Keratinocyte (primary cell): ENCODE data around the gene CAMKMT. TPM values are rescaled to one million over a fixed set of nuclear protein-coding genes. Genes with fewer than 3 reads are reported as not detected.

ENCODE experiments used
- DNase-seq: peaks from one replicate; pipeline ENCODE4 v3.0.0-alpha.2; 2011; ENCODE audit warnings: low read depth, missing footprints, low spot score
- FAIRE-seq: peaks from 2 replicates; lab custom pipeline; 2011; peaks lifted over from hg19 to GRCh38; lab: Jason Lieb, UNC
- H2AFZ ChIP-seq: 2 replicates; pipeline ENCODE4 v1.6.0; 2012; ENCODE audit warnings: low read length, control low read depth, inconsistent platforms; ENCODE audit not compliant: control insufficient read depth
- H3K27ac ChIP-seq: 2 replicates; pipeline ENCODE4 v1.5.1; 2011; ENCODE audit warnings: low read length; ENCODE audit not compliant: control insufficient read depth, insufficient read depth
- H3K27me3 ChIP-seq: 3 replicates; pipeline ENCODE4 v1.6.0; 2011; ENCODE audit warnings: low read length; ENCODE audit not compliant: control insufficient read depth, insufficient read depth; ENCODE audit errors: extremely low read depth
- H3K36me3 ChIP-seq, 2 experiments: 2 replicates in 1 of 2; 3 replicates in 1 of 2; pipeline ENCODE4 v1.5.1; 2011; ENCODE audit warnings: low read length in 2 of 2, mild to moderate bottlenecking in 1 of 2; ENCODE audit not compliant: control insufficient read depth in 2 of 2, insufficient read depth in 2 of 2; ENCODE audit errors: extremely low read depth in 1 of 2
- H3K4me1 ChIP-seq: 3 replicates; pipeline ENCODE4 v1.5.1; 2011; ENCODE audit warnings: low read length; ENCODE audit not compliant: control insufficient read depth, insufficient read depth; ENCODE audit errors: extremely low read depth
- H3K4me2 ChIP-seq: 3 replicates; pipeline ENCODE4 v1.6.0; 2011; ENCODE audit warnings: low read depth, low read length; ENCODE audit not compliant: control insufficient read depth, insufficient read depth; ENCODE audit errors: extremely low read depth
- H3K4me3 ChIP-seq, 3 experiments: fragments of 200-600 bp in 1 of 3; sonication (generic) in 1 of 3; 2 replicates in 2 of 3; 3 replicates in 1 of 3; pipeline ENCODE4 v1.5.1; 2011 to 2016; ENCODE audit warnings: low read length in 3 of 3, mild to moderate bottlenecking in 3 of 3, control low read depth in 2 of 3, inconsistent platforms in 1 of 3, low read depth in 1 of 3, mixed read lengths in 1 of 3, mixed run types in 1 of 3, moderate library complexity in 1 of 3; ENCODE audit not compliant: control insufficient read depth in 2 of 3, insufficient read depth in 2 of 3; ENCODE audit errors: extremely low read depth in 1 of 3
- H3K79me2 ChIP-seq: 2 replicates; pipeline ENCODE4 v1.6.0; 2012; ENCODE audit warnings: low read length; ENCODE audit not compliant: control insufficient read depth, insufficient read depth
- H3K9ac ChIP-seq: 3 replicates; pipeline ENCODE4 v1.6.0; 2011; ENCODE audit warnings: low read length; ENCODE audit not compliant: control insufficient read depth, insufficient read depth; ENCODE audit errors: extremely low read depth
- H3K9me1 ChIP-seq: 3 replicates; pipeline ENCODE4 v1.6.0; 2011; ENCODE audit warnings: low read length; ENCODE audit not compliant: control insufficient read depth, insufficient read depth; ENCODE audit errors: extremely low read depth
- H3K9me3 ChIP-seq: 2 replicates; pipeline ENCODE4 v1.5.1; 2012; ENCODE audit warnings: low read depth, low read length; ENCODE audit not compliant: control insufficient read depth
- H4K20me1 ChIP-seq: 3 replicates; pipeline ENCODE4 v1.6.0; 2011; ENCODE audit warnings: low read length; ENCODE audit not compliant: control insufficient read depth, insufficient read depth; ENCODE audit errors: extremely low read depth
- EZH2 ChIP-seq: IDR thresholded peaks from one replicate; pipeline ENCODE4 v1.6.1; 2012; ENCODE audit warnings: inconsistent platforms, mild to moderate bottlenecking, low read length, moderate library complexity
- dilution Hi-C: fragments of 300-500 bp; cut with MboI; formaldehyde crosslinking; loops from one replicate; pipeline ENCODE4 v1.7.0; 2020; ENCODE audit warnings: low sequenced_read_pairs; ENCODE audit not compliant: extremely low pct_ligation_motif_present
- polyA plus RNA-seq, 5 experiments: library from polyadenylated mRNA; depleted of rRNA in 3 of 5; stranded (reverse) in 3 of 5; stranded (forward) in 1 of 5; unstranded in 1 of 5; fragments of >200 nt; gene quantifications; 1 replicate in 1 of 5; 2 replicates in 3 of 5; 3 replicates in 1 of 5; pipeline versions ENCODE4 v1.2.1 to v1.2.3, GENCODE V29; 2011 to 2012; ENCODE audit warnings: missing spikeins in 2 of 5, low read depth in 1 of 5, low replicate concordance in 1 of 5
- TF ChIP-seq, protein P1 (sequence below), 3 experiments: IDR thresholded peaks in 1 of 3; conservative IDR thresholded peaks in 1 of 3; optimal IDR thresholded peaks in 1 of 3; 2 replicates in 2 of 3; 3 replicates in 1 of 3; pipeline versions ENCODE3 to v1.5.1; 2011; ENCODE audit warnings: low read length in 3 of 3, mild to moderate bottlenecking in 3 of 3, moderate library complexity in 2 of 3, control low read depth in 1 of 3, inconsistent platforms in 1 of 3; ENCODE audit not compliant: insufficient read depth in 2 of 3; ENCODE audit errors: extremely low read depth in 1 of 3

CAMKMT gene
- polyA plus RNA-seq, 1 donor (not counting 4 experiments of a cell fraction or from before 2014, with no cell fraction given) = 9.9 TPM

DNA sequence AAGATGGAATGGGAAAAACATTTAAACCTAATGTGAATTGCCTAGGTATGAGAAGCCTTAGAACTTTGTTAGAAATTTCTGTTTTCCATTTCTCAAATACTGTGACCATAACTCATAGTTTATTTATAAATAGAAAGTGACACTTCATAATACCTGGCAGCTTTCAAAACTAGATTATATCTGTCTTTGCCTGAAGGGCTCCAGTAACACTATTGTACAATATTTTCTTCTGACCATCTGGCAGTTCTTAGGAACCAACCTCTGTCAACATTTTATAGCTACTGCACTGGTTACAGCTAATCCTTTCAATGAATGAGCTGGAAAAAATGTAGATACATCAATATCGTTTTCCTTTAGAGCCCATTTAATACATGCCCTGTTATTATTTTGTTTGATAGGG is 237.4 kb downstream of the CAMKMT start:
- dilution Hi-C loops = no loop called here
- no peak for DNase-seq
- Histone ChIP-seq H2AFZ (no peak overlapping the region), H3K36me3 (no peaks in the 10 kb centered on the region), H3K9ac (no peak overlapping the region), H3K27me3 (no peaks in the 10 kb centered on the region), H4K20me1 (no peaks in the 10 kb centered on the region), H3K9me1 (no peaks in the 10 kb centered on the region), H3K9me3 (no peaks in the 10 kb centered on the region), H3K79me2 (no peaks in the 10 kb centered on the region), H3K4me2 (no peak overlapping the region), H3K4me3 (no peak overlapping the region), H3K27ac (no peak overlapping the region), H3K4me1 (peaks cover 11% of the 10 kb centered on the region)
- no peak for FAIRE-seq
- TF ChIP-seq, protein P1, sequence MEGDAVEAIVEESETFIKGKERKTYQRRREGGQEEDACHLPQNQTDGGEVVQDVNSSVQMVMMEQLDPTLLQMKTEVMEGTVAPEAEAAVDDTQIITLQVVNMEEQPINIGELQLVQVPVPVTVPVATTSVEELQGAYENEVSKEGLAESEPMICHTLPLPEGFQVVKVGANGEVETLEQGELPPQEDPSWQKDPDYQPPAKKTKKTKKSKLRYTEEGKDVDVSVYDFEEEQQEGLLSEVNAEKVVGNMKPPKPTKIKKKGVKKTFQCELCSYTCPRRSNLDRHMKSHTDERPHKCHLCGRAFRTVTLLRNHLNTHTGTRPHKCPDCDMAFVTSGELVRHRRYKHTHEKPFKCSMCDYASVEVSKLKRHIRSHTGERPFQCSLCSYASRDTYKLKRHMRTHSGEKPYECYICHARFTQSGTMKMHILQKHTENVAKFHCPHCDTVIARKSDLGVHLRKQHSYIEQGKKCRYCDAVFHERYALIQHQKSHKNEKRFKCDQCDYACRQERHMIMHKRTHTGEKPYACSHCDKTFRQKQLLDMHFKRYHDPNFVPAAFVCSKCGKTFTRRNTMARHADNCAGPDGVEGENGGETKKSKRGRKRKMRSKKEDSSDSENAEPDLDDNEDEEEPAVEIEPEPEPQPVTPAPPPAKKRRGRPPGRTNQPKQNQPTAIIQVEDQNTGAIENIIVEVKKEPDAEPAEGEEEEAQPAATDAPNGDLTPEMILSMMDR (optimal IDR thresholded peaks at IDR 0.05 in 1 of 3, IDR thresholded peaks at IDR 0.05 in 1 of 3, conservative IDR thresholded peaks at IDR 0.05 in 1 of 3; ENCODE audit: extremely low read depth in 1 of 3, insufficient read depth in 2 of 3, low read length in 3 of 3) = no peak
- no peak for TF ChIP-seq EZH2

DNA sequence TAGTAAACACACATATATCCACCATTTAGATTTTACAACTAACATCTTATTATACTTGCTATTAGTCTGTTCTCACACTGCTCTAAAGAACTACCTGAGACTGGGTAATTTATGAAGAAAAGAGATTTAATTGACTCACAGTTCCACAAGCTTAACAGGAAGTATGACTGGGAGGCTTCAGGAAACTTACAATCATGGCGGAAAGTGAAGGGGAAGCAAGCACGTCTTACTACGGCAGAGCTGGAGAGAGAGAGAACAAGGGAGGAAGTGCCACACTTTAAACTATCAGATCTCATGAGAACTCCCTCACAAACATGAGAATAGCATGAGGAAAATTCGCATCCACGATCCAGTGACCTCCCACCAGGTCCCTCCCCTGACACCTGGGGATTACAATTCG is 240.7 kb downstream of the CAMKMT start:
- TF ChIP-seq, protein P1 (optimal IDR thresholded peaks at IDR 0.05 in 1 of 3, IDR thresholded peaks at IDR 0.05 in 1 of 3, conservative IDR thresholded peaks at IDR 0.05 in 1 of 3; ENCODE audit: extremely low read depth in 1 of 3, insufficient read depth in 2 of 3, low read length in 3 of 3) = no peak
- no peak for TF ChIP-seq EZH2
- no peak overlapping the region for H3K27ac ChIP-seq
- FAIRE-seq (no peak), DNase-seq (no peak)
- H3K9me3 ChIP-seq = no peaks in the 10 kb centered on the region
- no peak overlapping the region for H3K4me2 ChIP-seq
- no peaks in the 10 kb centered on the region for H3K9me1 ChIP-seq
- no peaks in the 10 kb centered on the region for H4K20me1 ChIP-seq
- no peaks in the 10 kb centered on the region for H3K27me3 ChIP-seq
- dilution Hi-C loops = no loop called here
- no peak overlapping the region for H3K4me3 ChIP-seq
- H3K9ac ChIP-seq = no peak overlapping the region
- H3K4me1 ChIP-seq = peaks cover 11% of the 10 kb centered on the region
- no peaks in the 10 kb centered on the region for H3K79me2 ChIP-seq
- H2AFZ ChIP-seq = no peak overlapping the region
- H3K36me3 ChIP-seq = no peaks in the 10 kb centered on the region
